ENCODE results near the gene ADAM15. TPM values are rescaled to one million over a fixed set of nuclear protein-coding genes. Genes with fewer than 3 reads are reported as not detected.

Gene ADAM15
- polyA plus RNA-seq, 1 donor from 2014 or later = 24.8 TPM

DNA sequence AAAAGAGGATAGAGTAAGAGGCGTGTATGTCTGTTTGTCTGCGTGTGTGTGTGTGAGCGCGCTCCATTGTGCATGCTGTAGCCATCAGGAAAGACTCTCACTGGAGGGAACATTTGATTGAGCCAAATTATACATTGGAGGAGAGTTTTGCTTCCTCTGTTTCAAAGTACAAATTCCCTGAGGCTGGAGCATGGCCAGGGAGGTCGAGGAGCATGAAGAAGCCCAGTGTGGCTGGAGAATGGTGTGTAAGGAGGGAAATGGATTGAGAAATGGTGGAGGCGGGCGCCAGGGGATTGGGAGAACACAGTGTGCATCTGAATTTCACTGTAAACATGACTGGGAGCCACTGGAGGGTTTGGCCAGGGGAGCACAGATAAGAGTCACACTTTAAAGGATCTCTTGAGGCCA is 54.5 kb downstream of the ADAM15 start:
- Histone ChIP-seq H3K36me3 (ENCODE audit: insufficient read depth, low read length) (no peaks in the 10 kb centered on the region), H3K9ac (ENCODE audit: low read length) (no peak overlapping the region), H3K4me3 (ENCODE audit: low read length) (no peak overlapping the region), H3K27me3 (ENCODE audit: insufficient read depth, low read depth, low read length) (no peaks in the 10 kb centered on the region), H4K20me1 (ENCODE audit: insufficient read depth) (no peaks in the 10 kb centered on the region), H3K27ac (ENCODE audit: low read length) (no peak overlapping the region), H3K9me3 (ENCODE audit: low read length) (no peaks in the 10 kb centered on the region), H3K9me2 (ENCODE audit: insufficient read depth, low read length) (no peaks in the 10 kb centered on the region), H3K79me2 (replicated peaks; ENCODE audit: insufficient read depth, low read length) (no peaks in the 10 kb centered on the region), H3K4me2 (ENCODE audit: low read length) (no peak overlapping the region), H2AFZ (ENCODE audit: low read depth, low read length) (no peak overlapping the region), H3F3A (ENCODE audit: insufficient read depth, low read length, poor library complexity, severe bottlenecking) (no peaks in the 10 kb centered on the region)
- TF ChIP-seq, protein P1, sequence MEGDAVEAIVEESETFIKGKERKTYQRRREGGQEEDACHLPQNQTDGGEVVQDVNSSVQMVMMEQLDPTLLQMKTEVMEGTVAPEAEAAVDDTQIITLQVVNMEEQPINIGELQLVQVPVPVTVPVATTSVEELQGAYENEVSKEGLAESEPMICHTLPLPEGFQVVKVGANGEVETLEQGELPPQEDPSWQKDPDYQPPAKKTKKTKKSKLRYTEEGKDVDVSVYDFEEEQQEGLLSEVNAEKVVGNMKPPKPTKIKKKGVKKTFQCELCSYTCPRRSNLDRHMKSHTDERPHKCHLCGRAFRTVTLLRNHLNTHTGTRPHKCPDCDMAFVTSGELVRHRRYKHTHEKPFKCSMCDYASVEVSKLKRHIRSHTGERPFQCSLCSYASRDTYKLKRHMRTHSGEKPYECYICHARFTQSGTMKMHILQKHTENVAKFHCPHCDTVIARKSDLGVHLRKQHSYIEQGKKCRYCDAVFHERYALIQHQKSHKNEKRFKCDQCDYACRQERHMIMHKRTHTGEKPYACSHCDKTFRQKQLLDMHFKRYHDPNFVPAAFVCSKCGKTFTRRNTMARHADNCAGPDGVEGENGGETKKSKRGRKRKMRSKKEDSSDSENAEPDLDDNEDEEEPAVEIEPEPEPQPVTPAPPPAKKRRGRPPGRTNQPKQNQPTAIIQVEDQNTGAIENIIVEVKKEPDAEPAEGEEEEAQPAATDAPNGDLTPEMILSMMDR (IDR thresholded peaks at IDR 0.05; ENCODE audit: poor library complexity, severe bottlenecking) = no peak

DNA sequence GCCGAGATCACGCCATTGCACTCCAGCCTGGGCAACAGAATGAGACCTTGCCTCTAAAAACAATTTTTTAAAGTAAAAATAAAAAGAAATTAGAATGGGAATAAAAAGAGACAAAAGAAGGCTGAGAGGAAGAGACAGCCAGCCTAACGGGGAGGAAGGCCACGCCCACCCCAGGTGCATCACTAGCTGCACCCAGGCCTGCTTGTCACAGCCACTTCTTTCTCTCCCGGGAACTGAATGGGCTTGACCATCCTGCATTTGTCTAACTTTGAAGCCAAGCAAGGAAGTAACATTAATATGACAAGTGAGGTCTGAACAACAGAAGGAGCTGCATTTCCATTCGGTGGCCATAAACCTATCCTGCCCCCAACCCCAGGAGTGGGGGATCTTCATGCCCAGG is 55.7 kb downstream of the ADAM15 start:
- Histone ChIP-seq H3K27ac (ENCODE audit: low read length) (no peak overlapping the region), H3K27me3 (ENCODE audit: insufficient read depth, low read depth, low read length) (no peaks in the 10 kb centered on the region), H3K79me2 (replicated peaks; ENCODE audit: insufficient read depth, low read length) (no peaks in the 10 kb centered on the region), H3F3A (ENCODE audit: insufficient read depth, low read length, poor library complexity, severe bottlenecking) (no peaks in the 10 kb centered on the region), H3K9me3 (ENCODE audit: low read length) (no peaks in the 10 kb centered on the region), H3K9ac (ENCODE audit: low read length) (no peak overlapping the region), H3K9me2 (ENCODE audit: insufficient read depth, low read length) (no peaks in the 10 kb centered on the region), H4K20me1 (ENCODE audit: insufficient read depth) (no peaks in the 10 kb centered on the region), H3K36me3 (ENCODE audit: insufficient read depth, low read length) (no peaks in the 10 kb centered on the region), H3K4me2 (ENCODE audit: low read length) (no peak overlapping the region), H3K4me3 (ENCODE audit: low read length) (no peak overlapping the region), H2AFZ (ENCODE audit: low read depth, low read length) (no peak overlapping the region)
- TF ChIP-seq EZH2 (IDR thresholded peaks at IDR 0.05; ENCODE audit: borderline replicate concordance, insufficient read depth, low read length, poor library complexity, severe bottlenecking) (no peak), POLR2AphosphoS5 (IDR thresholded peaks at IDR 0.05) (no peak), TAF1 (IDR thresholded peaks at IDR 0.05; ENCODE audit: low read depth) (no peak), MXI1 (conservative IDR thresholded peaks at IDR 0.05; ENCODE audit: poor library complexity, severe bottlenecking) (no peak), SMC3 (conservative IDR thresholded peaks at IDR 0.05; ENCODE audit: poor library complexity) (no peak), EP300 (conservative IDR thresholded peaks at IDR 0.05; ENCODE audit: poor library complexity, severe bottlenecking) (no peak), RAD21 (conservative IDR thresholded peaks at IDR 0.05) (no peak)
- TF ChIP-seq, protein P1 (IDR thresholded peaks at IDR 0.05; ENCODE audit: poor library complexity, severe bottlenecking) = no peak
- TF ChIP-seq, protein P2, sequence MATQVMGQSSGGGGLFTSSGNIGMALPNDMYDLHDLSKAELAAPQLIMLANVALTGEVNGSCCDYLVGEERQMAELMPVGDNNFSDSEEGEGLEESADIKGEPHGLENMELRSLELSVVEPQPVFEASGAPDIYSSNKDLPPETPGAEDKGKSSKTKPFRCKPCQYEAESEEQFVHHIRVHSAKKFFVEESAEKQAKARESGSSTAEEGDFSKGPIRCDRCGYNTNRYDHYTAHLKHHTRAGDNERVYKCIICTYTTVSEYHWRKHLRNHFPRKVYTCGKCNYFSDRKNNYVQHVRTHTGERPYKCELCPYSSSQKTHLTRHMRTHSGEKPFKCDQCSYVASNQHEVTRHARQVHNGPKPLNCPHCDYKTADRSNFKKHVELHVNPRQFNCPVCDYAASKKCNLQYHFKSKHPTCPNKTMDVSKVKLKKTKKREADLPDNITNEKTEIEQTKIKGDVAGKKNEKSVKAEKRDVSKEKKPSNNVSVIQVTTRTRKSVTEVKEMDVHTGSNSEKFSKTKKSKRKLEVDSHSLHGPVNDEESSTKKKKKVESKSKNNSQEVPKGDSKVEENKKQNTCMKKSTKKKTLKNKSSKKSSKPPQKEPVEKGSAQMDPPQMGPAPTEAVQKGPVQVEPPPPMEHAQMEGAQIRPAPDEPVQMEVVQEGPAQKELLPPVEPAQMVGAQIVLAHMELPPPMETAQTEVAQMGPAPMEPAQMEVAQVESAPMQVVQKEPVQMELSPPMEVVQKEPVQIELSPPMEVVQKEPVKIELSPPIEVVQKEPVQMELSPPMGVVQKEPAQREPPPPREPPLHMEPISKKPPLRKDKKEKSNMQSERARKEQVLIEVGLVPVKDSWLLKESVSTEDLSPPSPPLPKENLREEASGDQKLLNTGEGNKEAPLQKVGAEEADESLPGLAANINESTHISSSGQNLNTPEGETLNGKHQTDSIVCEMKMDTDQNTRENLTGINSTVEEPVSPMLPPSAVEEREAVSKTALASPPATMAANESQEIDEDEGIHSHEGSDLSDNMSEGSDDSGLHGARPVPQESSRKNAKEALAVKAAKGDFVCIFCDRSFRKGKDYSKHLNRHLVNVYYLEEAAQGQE (IDR thresholded peaks at IDR 0.05; ENCODE audit: borderline replicate concordance) = no peak

Data from neural cell (in vitro differentiated cells).